ENCODE data around the gene SLC4A1AP.

DNA sequence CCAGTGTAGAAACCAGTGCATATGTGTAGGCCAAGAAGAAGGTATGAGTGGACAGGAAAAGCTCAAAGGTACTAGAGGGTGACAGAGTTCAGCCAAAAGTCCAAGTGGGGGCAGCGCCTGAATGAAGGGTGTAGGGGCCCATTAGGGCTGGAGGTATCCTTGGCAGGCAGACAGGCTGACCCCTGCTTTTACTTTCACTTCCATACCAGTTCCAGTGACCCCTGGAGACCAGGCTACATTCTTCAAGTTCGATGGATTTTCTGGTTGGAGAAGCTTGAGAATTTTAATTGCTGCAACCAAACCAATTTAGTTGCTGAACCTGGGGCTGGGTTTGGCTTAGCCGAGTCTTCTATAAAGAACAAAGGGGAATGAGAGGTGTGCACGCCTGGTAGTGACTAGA, 65.5 kb downstream of the SLC4A1AP start:
- TF ChIP-seq MYC (IDR thresholded peaks at IDR 0.05; ENCODE audit: borderline replicate concordance, low read length) (no peak), POLR2A (IDR thresholded peaks at IDR 0.05; ENCODE audit: low read length) (no peak)
- TF ChIP-seq, protein P1, sequence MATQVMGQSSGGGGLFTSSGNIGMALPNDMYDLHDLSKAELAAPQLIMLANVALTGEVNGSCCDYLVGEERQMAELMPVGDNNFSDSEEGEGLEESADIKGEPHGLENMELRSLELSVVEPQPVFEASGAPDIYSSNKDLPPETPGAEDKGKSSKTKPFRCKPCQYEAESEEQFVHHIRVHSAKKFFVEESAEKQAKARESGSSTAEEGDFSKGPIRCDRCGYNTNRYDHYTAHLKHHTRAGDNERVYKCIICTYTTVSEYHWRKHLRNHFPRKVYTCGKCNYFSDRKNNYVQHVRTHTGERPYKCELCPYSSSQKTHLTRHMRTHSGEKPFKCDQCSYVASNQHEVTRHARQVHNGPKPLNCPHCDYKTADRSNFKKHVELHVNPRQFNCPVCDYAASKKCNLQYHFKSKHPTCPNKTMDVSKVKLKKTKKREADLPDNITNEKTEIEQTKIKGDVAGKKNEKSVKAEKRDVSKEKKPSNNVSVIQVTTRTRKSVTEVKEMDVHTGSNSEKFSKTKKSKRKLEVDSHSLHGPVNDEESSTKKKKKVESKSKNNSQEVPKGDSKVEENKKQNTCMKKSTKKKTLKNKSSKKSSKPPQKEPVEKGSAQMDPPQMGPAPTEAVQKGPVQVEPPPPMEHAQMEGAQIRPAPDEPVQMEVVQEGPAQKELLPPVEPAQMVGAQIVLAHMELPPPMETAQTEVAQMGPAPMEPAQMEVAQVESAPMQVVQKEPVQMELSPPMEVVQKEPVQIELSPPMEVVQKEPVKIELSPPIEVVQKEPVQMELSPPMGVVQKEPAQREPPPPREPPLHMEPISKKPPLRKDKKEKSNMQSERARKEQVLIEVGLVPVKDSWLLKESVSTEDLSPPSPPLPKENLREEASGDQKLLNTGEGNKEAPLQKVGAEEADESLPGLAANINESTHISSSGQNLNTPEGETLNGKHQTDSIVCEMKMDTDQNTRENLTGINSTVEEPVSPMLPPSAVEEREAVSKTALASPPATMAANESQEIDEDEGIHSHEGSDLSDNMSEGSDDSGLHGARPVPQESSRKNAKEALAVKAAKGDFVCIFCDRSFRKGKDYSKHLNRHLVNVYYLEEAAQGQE (IDR thresholded peaks at IDR 0.05), result no peak
- TF ChIP-seq, protein P2, sequence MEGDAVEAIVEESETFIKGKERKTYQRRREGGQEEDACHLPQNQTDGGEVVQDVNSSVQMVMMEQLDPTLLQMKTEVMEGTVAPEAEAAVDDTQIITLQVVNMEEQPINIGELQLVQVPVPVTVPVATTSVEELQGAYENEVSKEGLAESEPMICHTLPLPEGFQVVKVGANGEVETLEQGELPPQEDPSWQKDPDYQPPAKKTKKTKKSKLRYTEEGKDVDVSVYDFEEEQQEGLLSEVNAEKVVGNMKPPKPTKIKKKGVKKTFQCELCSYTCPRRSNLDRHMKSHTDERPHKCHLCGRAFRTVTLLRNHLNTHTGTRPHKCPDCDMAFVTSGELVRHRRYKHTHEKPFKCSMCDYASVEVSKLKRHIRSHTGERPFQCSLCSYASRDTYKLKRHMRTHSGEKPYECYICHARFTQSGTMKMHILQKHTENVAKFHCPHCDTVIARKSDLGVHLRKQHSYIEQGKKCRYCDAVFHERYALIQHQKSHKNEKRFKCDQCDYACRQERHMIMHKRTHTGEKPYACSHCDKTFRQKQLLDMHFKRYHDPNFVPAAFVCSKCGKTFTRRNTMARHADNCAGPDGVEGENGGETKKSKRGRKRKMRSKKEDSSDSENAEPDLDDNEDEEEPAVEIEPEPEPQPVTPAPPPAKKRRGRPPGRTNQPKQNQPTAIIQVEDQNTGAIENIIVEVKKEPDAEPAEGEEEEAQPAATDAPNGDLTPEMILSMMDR (IDR thresholded peaks at IDR 0.05), result no peak
